NT2/D1 (cell line): ENCODE data around the gene GLIS1.

Experiments
- DNase-seq: peaks from one replicate; pipeline ENCODE4 v3.0.0-alpha.2; 2011; ENCODE audit warnings: low read depth, low spot score
- H3K27me3 ChIP-seq: 2 replicates; pipeline ENCODE4 v1.6.0; 2011; ENCODE audit warnings: mild to moderate bottlenecking; ENCODE audit not compliant: insufficient read length, insufficient read depth
- H3K36me3 ChIP-seq: 2 replicates; pipeline ENCODE4 v1.6.1; 2011; ENCODE audit warnings: mild to moderate bottlenecking, low read length, mixed read lengths; ENCODE audit not compliant: insufficient read depth, insufficient read length
- H3K4me1 ChIP-seq: 2 replicates; pipeline ENCODE4 v1.5.1; 2011; ENCODE audit not compliant: insufficient read depth, insufficient read length
- H3K4me3 ChIP-seq: 2 replicates; pipeline ENCODE4 v1.5.1; 2011; ENCODE audit warnings: low read depth; ENCODE audit not compliant: insufficient read length
- H3K9ac ChIP-seq: 2 replicates; pipeline ENCODE4 v1.6.0; 2011; ENCODE audit warnings: low read depth; ENCODE audit not compliant: insufficient read length
- H3K9me3 ChIP-seq: 2 replicates; pipeline ENCODE4 v1.5.1; 2011; ENCODE audit warnings: mild to moderate bottlenecking, low read length; ENCODE audit not compliant: insufficient read depth
- SUZ12 ChIP-seq: IDR thresholded peaks from 2 replicates; pipeline ENCODE4 v1.6.1; 2011; ENCODE audit not compliant: insufficient read length, insufficient read depth; ENCODE audit errors: extremely low read depth
- YY1 ChIP-seq: IDR thresholded peaks from 2 replicates; pipeline ENCODE4 v1.6.1; 2011; ENCODE audit not compliant: insufficient read length, insufficient read depth
- ZNF274 ChIP-seq: IDR thresholded peaks from 2 replicates; pipeline ENCODE4 v1.6.1; 2011; ENCODE audit warnings: mild to moderate bottlenecking, low read depth, low read length

GLIS1 gene

DNA sequence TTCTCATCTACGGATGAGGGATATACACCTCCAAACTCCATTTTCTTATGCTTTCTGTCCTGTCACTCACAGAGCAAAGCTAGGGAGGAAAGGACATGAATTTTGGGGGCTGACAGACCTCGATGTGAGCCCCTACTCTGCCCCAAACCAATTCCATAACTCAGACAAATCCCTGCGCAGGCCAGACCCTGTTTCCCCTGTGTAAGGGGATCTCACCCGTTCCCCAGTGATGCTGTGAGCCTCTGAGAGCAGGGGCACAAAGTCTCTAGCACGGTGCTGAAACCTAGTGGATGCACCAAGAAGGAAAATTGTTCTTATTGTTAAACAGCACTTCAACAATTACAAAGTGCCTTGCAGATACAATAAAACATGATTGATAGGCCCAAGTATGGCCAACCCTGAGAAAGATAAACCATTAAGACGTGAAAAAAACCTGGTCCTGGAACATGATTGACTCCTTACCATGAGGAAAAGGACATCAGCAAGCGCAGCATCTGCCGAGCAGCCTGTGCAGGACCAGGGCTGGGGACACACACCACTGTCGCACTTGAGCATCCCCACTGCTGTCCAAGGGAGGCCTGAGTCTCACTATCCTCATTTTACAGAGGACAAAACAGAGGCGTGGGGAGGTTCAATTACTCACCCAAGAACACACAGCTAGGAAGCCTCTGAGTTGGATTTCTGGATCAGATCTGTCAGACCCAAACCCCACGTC lies 137.8 kb downstream of the GLIS1 start:
- TF ChIP-seq YY1: no peak
- TF ChIP-seq SUZ12: no peak
- TF ChIP-seq ZNF274: no peak
- H3K9me3 ChIP-seq: no peaks in the 10 kb centered on the region
- no peaks in the 10 kb centered on the region for H3K36me3 ChIP-seq
- H3K4me3 ChIP-seq: no peak overlapping the region
- H3K27me3 ChIP-seq: peaks cover 3% of the 10 kb centered on the region
- H3K9ac ChIP-seq: no peak overlapping the region
- no peak for DNase-seq
- peaks cover 6% of the 10 kb centered on the region for H3K4me1 ChIP-seq

DNA sequence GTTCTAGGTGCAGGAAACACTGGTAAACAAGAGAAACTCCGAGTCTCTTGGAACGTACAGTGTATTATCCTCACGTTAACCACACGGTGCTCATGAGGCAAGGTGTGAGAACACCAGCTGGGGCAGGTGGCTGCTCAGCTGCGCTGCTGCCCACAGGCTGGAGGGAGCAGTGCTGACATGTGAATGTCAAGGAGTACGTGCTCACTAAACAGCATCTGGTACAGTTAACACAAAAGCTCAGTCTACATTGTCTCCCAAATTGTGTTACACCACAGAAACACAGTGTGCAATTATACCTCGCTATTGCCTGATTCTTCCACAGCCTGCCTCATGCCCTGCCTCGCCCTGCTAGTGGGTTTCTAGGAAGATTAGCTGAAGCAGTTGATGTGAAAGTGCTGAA lies 138.4 kb downstream of the GLIS1 start:
- no peak for DNase-seq

GRCh38 chr1:53600001-53600400 lies 139.0 kb downstream of the GLIS1 start:
- H3K27me3 ChIP-seq: no peaks in the 10 kb centered on the region
- H3K9ac ChIP-seq: no peak overlapping the region

More for the DNA sequence above, 138.4 kb downstream of the GLIS1 start:
- Histone ChIP-seq H3K4me1 (peaks cover 2% of the 10 kb centered on the region), H3K27me3 (no peaks in the 10 kb centered on the region), H3K36me3 (no peaks in the 10 kb centered on the region), H3K4me3 (no peak overlapping the region), H3K9ac (no peak overlapping the region), H3K9me3 (no peaks in the 10 kb centered on the region)
- TF ChIP-seq YY1 (no peak), ZNF274 (no peak), SUZ12 (no peak)

GRCh38 chr1:53599481-53599880 lies 139.5 kb downstream of the GLIS1 start:
- H3K36me3 ChIP-seq: no peaks in the 10 kb centered on the region
- no peak overlapping the region for H3K4me3 ChIP-seq
- H3K9me3 ChIP-seq: no peaks in the 10 kb centered on the region
- H3K4me1 ChIP-seq: peaks cover 2% of the 10 kb centered on the region
- no peak for DNase-seq
- no peaks in the 10 kb centered on the region for H3K27me3 ChIP-seq
- no peak overlapping the region for H3K9ac ChIP-seq
- TF ChIP-seq YY1: no peak
- TF ChIP-seq ZNF274: no peak
- no peak for TF ChIP-seq SUZ12

More at GRCh38 chr1:53600001-53600400, 139.0 kb downstream of the GLIS1 start:
- Histone ChIP-seq H3K4me1 (peaks cover 2% of the 10 kb centered on the region), H3K9me3 (no peaks in the 10 kb centered on the region), H3K36me3 (no peaks in the 10 kb centered on the region), H3K4me3 (no peak overlapping the region)
- DNase-seq: no peak
- TF ChIP-seq YY1 (no peak), ZNF274 (no peak), SUZ12 (no peak)

GRCh38 chr1:53598966-53599365 lies 140.0 kb downstream of the GLIS1 start:
- no peaks in the 10 kb centered on the region for H3K27me3 ChIP-seq
- no peaks in the 10 kb centered on the region for H3K9me3 ChIP-seq
- H3K9ac ChIP-seq: no peak overlapping the region
- no peak for DNase-seq
- H3K36me3 ChIP-seq: no peaks in the 10 kb centered on the region
- H3K4me3 ChIP-seq: no peak overlapping the region
- TF ChIP-seq SUZ12 (no peak), ZNF274 (no peak), YY1 (no peak)
- peaks cover 5% of the 10 kb centered on the region for H3K4me1 ChIP-seq

GRCh38 chr1:53595906-53596305 lies 143.1 kb downstream of the GLIS1 start:
- H3K27me3 ChIP-seq: no peaks in the 10 kb centered on the region
- no peaks in the 10 kb centered on the region for H3K9me3 ChIP-seq
- H3K4me3 ChIP-seq: no peak overlapping the region
- DNase-seq: no peak
- no peak overlapping the region for H3K9ac ChIP-seq
- H3K4me1 ChIP-seq: peaks cover 24% of the 10 kb centered on the region
- no peaks in the 10 kb centered on the region for H3K36me3 ChIP-seq
- no peak for TF ChIP-seq SUZ12
- no peak for TF ChIP-seq YY1
- TF ChIP-seq ZNF274: no peak

- H3K9ac ChIP-seq: no peak overlapping the region
- H3K27me3 ChIP-seq: no peaks in the 10 kb centered on the region
- no peaks in the 10 kb centered on the region for H3K9me3 ChIP-seq
- H3K4me1 ChIP-seq: peaks cover 27% of the 10 kb centered on the region
- TF ChIP-seq YY1: no peak
- no peak for TF ChIP-seq ZNF274
- no peak for TF ChIP-seq SUZ12
- H3K36me3 ChIP-seq: no peaks in the 10 kb centered on the region
- no peak overlapping the region for H3K4me3 ChIP-seq
- no peak for DNase-seq
Observed at GRCh38 chr1:53594391-53595180, 144.4 kb downstream of the GLIS1 start.
